Mononuclear cell (primary cell): ENCODE data around the gene HCFC2. TPM values are rescaled to one million over a fixed set of nuclear protein-coding genes. Genes with fewer than 3 reads are reported as not detected.

ENCODE experiments used
- H3K27me3 ChIP-seq: 2 replicates; pipeline ENCODE4 v1.6.0; 2011; ENCODE audit warnings: low read length, control low read depth; ENCODE audit not compliant: insufficient read depth
- H3K4me1 ChIP-seq: 2 replicates; pipeline ENCODE4 v1.5.1; 2011; ENCODE audit warnings: mild to moderate bottlenecking, low read length, control low read depth; ENCODE audit not compliant: insufficient read depth
- H3K4me3 ChIP-seq: 2 replicates; pipeline ENCODE4 v1.5.1; 2011; ENCODE audit warnings: mild to moderate bottlenecking, low read length, moderate library complexity
- H3K9me3 ChIP-seq: 2 replicates; pipeline ENCODE4 v1.5.1; 2011; ENCODE audit warnings: low read depth, mild to moderate bottlenecking, control low read depth, low read length
- total RNA-seq: library from RNA; depleted of rRNA; stranded (reverse); fragments of >200 nt; gene quantifications from one replicate; pipeline ENCODE4 v1.2.3, GENCODE V29; 2012

The HCFC2 gene
- total RNA-seq, 1 donor: 23.4 TPM

DNA sequence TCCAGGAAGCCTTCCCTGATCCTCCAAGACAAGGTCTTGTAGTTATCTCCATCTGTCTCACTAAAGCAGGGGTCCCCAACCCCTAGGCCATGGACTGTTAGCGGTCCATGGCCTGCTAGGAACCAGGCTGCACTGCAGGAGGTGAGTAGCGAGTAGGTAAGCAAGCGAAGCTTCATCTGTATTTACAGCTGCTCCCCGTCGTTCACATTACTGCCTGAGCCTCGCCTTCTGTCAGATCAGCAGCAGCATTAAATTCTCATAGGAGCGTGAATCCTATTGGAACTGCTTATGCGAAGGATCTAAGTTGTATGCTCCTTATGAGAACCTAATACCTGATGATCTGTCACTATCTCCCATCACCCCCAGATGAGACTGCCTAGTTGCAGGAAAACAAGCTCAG is 86.1 kb downstream of the HCFC2 start:
- H3K27me3 ChIP-seq: no peaks in the 10 kb centered on the region
- no peaks in the 10 kb centered on the region for H3K9me3 ChIP-seq
- H3K4me1 ChIP-seq: peaks cover 11% of the 10 kb centered on the region

DNA sequence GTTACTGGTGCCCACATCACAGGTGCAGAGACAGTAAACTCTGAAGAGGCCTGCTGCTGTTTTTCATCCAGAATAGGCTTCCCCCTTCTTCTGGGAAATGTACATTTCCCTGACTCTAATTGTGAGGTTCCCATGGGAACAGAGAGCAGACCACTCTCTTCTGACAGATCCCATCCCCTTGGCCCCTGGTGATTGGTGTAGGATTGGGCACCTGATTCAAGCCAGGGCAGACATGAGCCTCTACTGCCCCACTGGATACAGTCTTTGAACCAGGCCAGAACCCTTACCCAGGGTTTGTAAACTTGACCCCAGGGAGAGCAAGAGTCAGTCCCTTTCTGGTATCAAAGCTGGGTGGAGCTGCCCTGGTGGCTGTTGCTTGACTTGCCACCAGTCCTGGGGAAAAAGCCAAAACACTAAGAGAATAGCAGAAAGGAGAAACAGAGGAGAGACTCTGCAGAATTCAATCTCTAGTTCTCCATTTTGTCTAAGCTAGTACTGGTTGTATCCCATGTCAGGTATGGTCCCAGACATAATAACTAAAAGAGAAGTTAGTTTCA is 88.4 kb downstream of the HCFC2 start:
- no peaks in the 10 kb centered on the region for H3K27me3 ChIP-seq

More for the DNA sequence above, 86.1 kb downstream of the HCFC2 start:
- H3K4me3 ChIP-seq: no peak overlapping the region

DNA sequence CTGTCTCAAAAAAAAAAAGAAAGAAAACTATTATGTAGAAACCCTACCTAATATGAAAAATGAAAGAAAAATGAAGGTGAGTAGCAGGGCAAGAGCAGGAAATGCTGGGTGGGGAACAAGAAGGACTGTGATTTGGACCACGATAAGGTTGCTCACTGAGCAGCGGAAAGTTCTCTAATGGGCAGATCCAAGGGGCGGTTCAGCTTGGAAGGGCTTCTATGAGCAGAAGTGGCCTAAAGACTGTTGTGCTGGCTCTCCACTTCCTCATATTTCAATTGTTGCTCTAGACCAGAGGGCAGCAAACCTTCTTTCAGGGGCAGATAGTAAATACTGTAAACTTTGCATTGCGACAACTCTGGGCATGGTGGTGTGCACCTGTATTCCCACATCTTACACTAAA is 90.0 kb downstream of the HCFC2 start:
- Histone ChIP-seq H3K27me3 (no peaks in the 10 kb centered on the region), H3K4me3 (no peak overlapping the region), H3K9me3 (no peaks in the 10 kb centered on the region), H3K4me1 (peaks cover 11% of the 10 kb centered on the region)

More for the DNA sequence above, 88.4 kb downstream of the HCFC2 start:
- H3K9me3 ChIP-seq: no peaks in the 10 kb centered on the region
- peaks cover 11% of the 10 kb centered on the region for H3K4me1 ChIP-seq
- no peak overlapping the region for H3K4me3 ChIP-seq

DNA sequence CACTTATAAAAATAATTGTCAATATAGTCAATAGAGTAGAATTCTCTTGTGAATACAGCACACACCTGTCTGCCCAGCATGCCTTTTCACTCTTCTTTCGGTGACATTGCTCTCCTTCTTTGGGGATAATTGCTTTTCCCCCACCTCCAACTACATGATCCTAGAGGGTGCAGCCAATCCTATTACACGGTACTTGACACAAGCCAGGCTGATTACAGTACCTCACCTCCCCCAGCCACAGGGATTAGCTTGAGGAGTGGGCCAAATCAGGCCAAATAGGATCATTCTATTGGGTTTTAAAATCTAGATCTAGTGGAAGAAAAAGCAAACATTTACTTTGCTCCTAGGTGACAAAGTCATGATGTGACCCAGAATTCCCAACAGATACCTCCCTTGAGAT is 90.5 kb downstream of the HCFC2 start:
- Histone ChIP-seq H3K27me3 (no peaks in the 10 kb centered on the region), H3K9me3 (no peaks in the 10 kb centered on the region), H3K4me3 (no peak overlapping the region), H3K4me1 (peaks cover 11% of the 10 kb centered on the region)

Other genes with a start within 250 kb of the HCFC2 start
- gene NT5DC3, start 223.3 kb upstream of the HCFC2 start, total RNA-seq: 1.9 TPM
- 412 TPM for gene HSP90B1, start 134.1 kb upstream of the HCFC2 start, total RNA-seq
- gene TDG, start 98.7 kb upstream of the HCFC2 start, total RNA-seq: 44.9 TPM
- gene GLT8D2, start 14.3 kb upstream of the HCFC2 start, total RNA-seq: not detected
- 14.1 TPM for gene NFYB, start 73.7 kb downstream of the HCFC2 start, total RNA-seq
- 69.9 TPM for gene TXNRD1, start 151.2 kb downstream of the HCFC2 start, total RNA-seq
- 19.9 TPM for gene EID3, start 239.2 kb downstream of the HCFC2 start, total RNA-seq